Naive thymus-derived CD4-positive, alpha-beta T cell (primary cell): ENCODE results near the gene SOX1. TPM values are rescaled to one million over a fixed set of nuclear protein-coding genes. Genes with fewer than 3 reads are reported as not detected.

Source experiments
- ATAC-seq: fragments of 150-1000 bp; cut with Tn5 transposase; 2 replicates; pipeline ENCODE4 v1.10.0; 2021; ENCODE audit warnings: mild to moderate bottlenecking, moderate library complexity
- CTCF ChIA-PET: fragments of 350-600 bp; sonication (Branson Sonifier 250); formaldehyde crosslinking; loops from one replicate; lab custom pipeline; 2021; ENCODE audit warnings: antibody characterized with exemption; lab: Charles Lee
- POLR2A ChIA-PET: fragments of 350-600 bp; sonication (Branson Sonifier 250); formaldehyde crosslinking; loops from one replicate; lab custom pipeline; 2021; ENCODE audit warnings: antibody characterized with exemption, inconsistent platforms; lab: Charles Lee
- DNase-seq, 9 donors: peaks; one replicate each; pipeline versions ENCODE4 v3.0.0 to v3.0.0-alpha.2; 2020 to 2022; ENCODE audit warnings: mixed read lengths in 1 of 9
- H3K27ac ChIP-seq: one replicate; pipeline ENCODE4 v1.7.0; 2013; ENCODE audit warnings: mild to moderate bottlenecking, low read depth, low read length, moderate library complexity
- H3K27me3 ChIP-seq, 2 donors: one replicate each; pipeline ENCODE4 v1.7.0; 2013; ENCODE audit warnings: low read length in 2 of 2, mild to moderate bottlenecking in 2 of 2, moderate library complexity in 2 of 2; ENCODE audit not compliant: control insufficient read depth in 2 of 2, insufficient read depth in 2 of 2
- H3K36me3 ChIP-seq, 3 experiments: 1 replicate in 2 of 3; 2 replicates in 1 of 3; pipeline ENCODE4 v1.7.0; 2013; ENCODE audit warnings: low read length in 3 of 3, mild to moderate bottlenecking in 3 of 3, moderate library complexity in 1 of 3; ENCODE audit not compliant: insufficient read depth in 3 of 3, control insufficient read depth in 2 of 3
- H3K4me1 ChIP-seq, 2 donors: one replicate each; pipeline ENCODE4 v1.7.0; 2013; ENCODE audit warnings: low read length in 2 of 2, mild to moderate bottlenecking in 2 of 2, moderate library complexity in 1 of 2; ENCODE audit not compliant: control insufficient read depth in 2 of 2, insufficient read depth in 2 of 2
- H3K4me3 ChIP-seq: 2 replicates; pipeline ENCODE4 v1.7.0; 2013; ENCODE audit warnings: mild to moderate bottlenecking, low read length
- H3K9me3 ChIP-seq, 3 experiments: 1 replicate in 2 of 3; 2 replicates in 1 of 3; pipeline ENCODE4 v1.7.0; 2013; ENCODE audit warnings: low read length in 3 of 3; ENCODE audit not compliant: control insufficient read depth in 2 of 3
- H3K27ac Mint-ChIP-seq, 9 donors: one replicate each; pipeline ENCODE4 v1.8.0; 2020 to 2022; ENCODE audit warnings: mixed read lengths in 9 of 9, mild to moderate bottlenecking in 8 of 9, moderate library complexity in 5 of 9, inconsistent platforms in 2 of 9
- H3K27me3 Mint-ChIP-seq, 5 donors: one replicate each; pipeline ENCODE4 v1.8.0; 2021 to 2022; ENCODE audit warnings: mixed read lengths in 5 of 5, mild to moderate bottlenecking in 1 of 5
- H3K36me3 Mint-ChIP-seq, 5 donors: one replicate each; pipeline ENCODE4 v1.8.0; 2020 to 2022; ENCODE audit warnings: mixed read lengths in 5 of 5, mild to moderate bottlenecking in 3 of 5, inconsistent platforms in 1 of 5
- H3K4me1 Mint-ChIP-seq, 7 donors: one replicate each; pipeline ENCODE4 v1.8.0; 2020 to 2022; ENCODE audit warnings: mixed read lengths in 7 of 7, mild to moderate bottlenecking in 3 of 7, inconsistent platforms in 1 of 7
- H3K4me3 Mint-ChIP-seq, 10 donors: one replicate each; pipeline ENCODE4 v1.8.0; 2020 to 2022; ENCODE audit warnings: mild to moderate bottlenecking in 10 of 10, mixed read lengths in 10 of 10, moderate library complexity in 6 of 10, inconsistent platforms in 2 of 10
- H3K9me3 Mint-ChIP-seq, 11 donors: one replicate each; pipeline ENCODE4 v1.8.0; 2020 to 2022; ENCODE audit warnings: mixed read lengths in 11 of 11, mild to moderate bottlenecking in 4 of 11, inconsistent platforms in 1 of 11, moderate library complexity in 1 of 11
- intact Hi-C, 2 donors: fragments of 100-400 bp; cut with micrococcal nuclease; formaldehyde crosslinking; loops; one replicate each; pipeline ENCODE4 v1.15.1; 2023
- polyA plus RNA-seq, 2 donors: library from polyadenylated mRNA; unstranded; fragments of 300-500 nt; fragmentation: Illumina TruSeq; gene quantifications; one replicate each; pipeline ENCODE4 v1.2.3, GENCODE V29; 2021
- total RNA-seq, 6 experiments: library from RNA in 5 of 6; stranded (reverse) in 5 of 6; gene quantifications; 1 replicate in 5 of 6; 2 replicates in 1 of 6; pipeline ENCODE4 v1.2.3 and lab custom pipeline; 2021 to 2026

Gene SOX1
- total and polyA plus RNA-seq, 7 experiments from 2014 or later, result not detected

DNA sequence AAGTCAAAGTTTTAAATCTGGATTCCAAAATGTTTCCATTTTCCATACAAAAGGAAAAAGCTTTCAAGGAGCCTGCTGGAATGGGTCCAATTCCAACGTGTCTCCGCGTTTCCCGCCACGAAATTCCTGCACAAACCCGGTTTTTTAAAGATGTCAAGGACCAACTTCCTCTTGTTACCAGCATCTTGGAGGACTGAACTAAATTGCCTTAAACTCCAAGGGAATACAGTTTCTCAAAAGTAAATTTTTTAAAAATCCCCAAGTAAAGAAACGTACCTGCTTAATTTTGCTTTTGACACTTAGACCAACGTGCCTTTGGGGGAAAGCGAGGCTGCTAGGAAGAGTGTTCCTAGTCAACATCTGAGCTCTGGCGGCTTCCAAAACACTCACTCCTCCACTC, 12.3 kb upstream of the SOX1 start:
- Histone ChIP-seq H3K27ac (no peak overlapping the region), H3K27me3 (peaks cover 3 to 7% of the 10 kb centered on the region in 2 donors), H3K36me3 (no peaks in the 10 kb centered on the region), H3K4me1 (no peaks in the 10 kb centered on the region), H3K4me3 (no peak overlapping the region), H3K9me3 (no peaks in the 10 kb centered on the region)
- ATAC-seq (no peak), DNase-seq (no peak)
- H3K4me3 Mint-ChIP-seq, result peak overlapping the region in 1 of 10 donors; percentile 15
- peak overlapping the region in 2 of 9 donors; percentile 46 to 77 for H3K27ac Mint-ChIP-seq
- intact Hi-C loops, result no loop called here
- H3K4me1 Mint-ChIP-seq, result peaks cover 0 to 11% (median 6%) of the 10 kb centered on the region in 7 donors
- H3K36me3 Mint-ChIP-seq, result peaks cover 0 to 9% (median 2%) of the 10 kb centered on the region in 5 donors
- H3K9me3 Mint-ChIP-seq, result peaks cover 0 to 26% (median 6%) of the 10 kb centered on the region in 11 donors
- ChIA-PET POLR2A (no interaction called here), CTCF (no interaction called here)
- peaks cover 59 to 81% (median 66%) of the 10 kb centered on the region in 5 donors for H3K27me3 Mint-ChIP-seq

- Histone ChIP-seq H3K27me3 (peaks cover 3 to 8% of the 10 kb centered on the region in 2 donors), H3K27ac (no peak overlapping the region), H3K4me3 (no peak overlapping the region), H3K36me3 (no peaks in the 10 kb centered on the region), H3K4me1 (no peaks in the 10 kb centered on the region), H3K9me3 (no peaks in the 10 kb centered on the region)
- intact Hi-C loops, result no loop called here
- Mint-ChIP-seq H3K4me3 (peak overlapping the region in 3 of 10 donors; percentile 15 to 65 (median 21)), H3K9me3 (peaks cover 0 to 24% (median 6%) of the 10 kb centered on the region in 11 donors), H3K27ac (peak overlapping the region in 2 of 9 donors; percentile 46 to 77), H3K36me3 (peaks cover 0 to 6% (median 2%) of the 10 kb centered on the region in 5 donors), H3K27me3 (peaks cover 62 to 85% (median 69%) of the 10 kb centered on the region in 5 donors), H3K4me1 (peaks cover 0 to 11% (median 6%) of the 10 kb centered on the region in 7 donors)
- ChIA-PET CTCF (no interaction called here), POLR2A (no interaction called here)
- DNase-seq (no peak), ATAC-seq (no peak)
These were observed 11.7 kb upstream of the SOX1 start for GRCh38 chr13:112055036-112055914.

GRCh38 chr13:112055915-112056269, 11.1 kb upstream of the SOX1 start:
- no peaks in the 10 kb centered on the region for H3K9me3 ChIP-seq
- no peak for ATAC-seq
- H3K27me3 ChIP-seq, result peaks cover 3 to 12% of the 10 kb centered on the region in 2 donors
- H3K4me3 ChIP-seq, result no peak overlapping the region
- no peak overlapping the region for H3K27ac ChIP-seq
- H3K27ac Mint-ChIP-seq, result peak overlapping the region in 1 of 9 donors; percentile 55
- ChIA-PET CTCF (no interaction called here), POLR2A (no interaction called here)
- H3K36me3 Mint-ChIP-seq, result peaks cover 0 to 11% (median 2%) of the 10 kb centered on the region in 5 donors
- no peak overlapping the region for H3K4me3 Mint-ChIP-seq
- no peaks in the 10 kb centered on the region for H3K36me3 ChIP-seq
- peaks cover 0 to 28% (median 4%) of the 10 kb centered on the region in 11 donors for H3K9me3 Mint-ChIP-seq
- H3K27me3 Mint-ChIP-seq, result peaks cover 62 to 85% (median 69%) of the 10 kb centered on the region in 5 donors
- peaks cover 0 to 16% (median 6%) of the 10 kb centered on the region in 7 donors for H3K4me1 Mint-ChIP-seq
- no peaks in the 10 kb centered on the region for H3K4me1 ChIP-seq
- DNase-seq, result no peak
- intact Hi-C loops, result no loop called here

GRCh38 chr13:112056284-112056727, 10.6 kb upstream of the SOX1 start:
- H3K27ac ChIP-seq, result no peak overlapping the region
- ATAC-seq (no peak), DNase-seq (no peak)
- H3K27me3 Mint-ChIP-seq, result peaks cover 60 to 86% (median 64%) of the 10 kb centered on the region in 5 donors
- peaks cover 0 to 16% (median 6%) of the 10 kb centered on the region in 7 donors for H3K4me1 Mint-ChIP-seq
- no peaks in the 10 kb centered on the region for H3K36me3 ChIP-seq
- peaks cover 0 to 12% (median 2%) of the 10 kb centered on the region in 5 donors for H3K36me3 Mint-ChIP-seq
- no peaks in the 10 kb centered on the region for H3K9me3 ChIP-seq
- intact Hi-C loops, result no loop called here
- H3K27me3 ChIP-seq, result peaks cover 3 to 12% of the 10 kb centered on the region in 2 donors
- no peaks in the 10 kb centered on the region for H3K4me1 ChIP-seq
- ChIA-PET CTCF (no interaction called here), POLR2A (no interaction called here)
- H3K4me3 ChIP-seq, result no peak overlapping the region
- H3K4me3 Mint-ChIP-seq, result peak overlapping the region in 1 of 10 donors; percentile 37
- H3K27ac Mint-ChIP-seq, result peak overlapping the region in 1 of 9 donors; percentile 55
- peaks cover 0 to 28% (median 4%) of the 10 kb centered on the region in 11 donors for H3K9me3 Mint-ChIP-seq

DNA sequence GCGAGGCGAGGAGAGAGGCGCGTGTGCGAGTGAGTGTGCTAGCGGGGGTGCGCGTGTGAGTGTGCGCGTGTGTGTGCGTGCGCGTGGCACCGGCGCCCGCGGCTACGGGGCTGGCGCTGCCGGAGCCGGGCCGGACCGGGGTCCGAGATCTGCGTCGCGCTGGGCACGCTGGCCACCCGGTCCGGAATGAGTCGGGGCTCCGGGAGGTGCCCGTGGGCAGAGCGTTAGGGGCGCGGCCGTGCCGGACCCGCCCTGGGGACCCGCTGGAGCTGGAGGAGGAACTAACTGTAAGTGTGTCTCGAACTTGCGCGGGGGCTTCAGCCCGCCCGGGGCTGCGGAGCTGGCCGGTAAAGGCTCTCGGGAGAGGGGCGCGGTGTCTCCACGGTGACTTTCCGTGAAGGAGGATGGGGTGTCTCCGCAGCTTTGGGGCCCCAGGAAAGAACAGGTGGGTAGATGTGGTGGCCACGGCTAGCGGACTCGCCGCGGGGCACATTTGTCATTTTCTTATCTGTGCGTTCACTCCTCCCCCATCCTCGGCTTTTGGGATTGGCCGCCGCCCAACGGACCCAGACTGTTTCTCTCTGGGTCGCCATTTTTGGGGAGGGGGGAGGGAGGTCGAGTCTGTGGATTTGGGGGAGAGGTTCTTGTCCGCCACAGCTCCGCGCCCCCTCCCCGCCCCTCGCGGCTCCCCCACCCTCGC, 10.1 kb upstream of the SOX1 start:
- Mint-ChIP-seq H3K27me3 (peaks cover 58 to 87% (median 63%) of the 10 kb centered on the region in 5 donors), H3K4me1 (peaks cover 0 to 16% (median 9%) of the 10 kb centered on the region in 7 donors), H3K4me3 (peak overlapping the region in 2 of 10 donors; percentile 11 to 37), H3K27ac (peak overlapping the region in 1 of 9 donors; percentile 55), H3K9me3 (peaks cover 0 to 30% (median 4%) of the 10 kb centered on the region in 11 donors), H3K36me3 (peaks cover 0 to 12% (median 2%) of the 10 kb centered on the region in 5 donors)
- Histone ChIP-seq H3K9me3 (no peaks in the 10 kb centered on the region), H3K36me3 (no peaks in the 10 kb centered on the region), H3K4me1 (no peaks in the 10 kb centered on the region), H3K4me3 (no peak overlapping the region), H3K27me3 (peaks cover 5 to 14% of the 10 kb centered on the region in 2 donors), H3K27ac (no peak overlapping the region)
- intact Hi-C loops, result no loop called here
- ChIA-PET CTCF (no interaction called here), POLR2A (no interaction called here)
- DNase-seq, result no peak
- ATAC-seq, result no peak

GRCh38 chr13:112057439-112057735, 9.6 kb upstream of the SOX1 start:
- H3K4me3 ChIP-seq, result no peak overlapping the region
- no peaks in the 10 kb centered on the region for H3K4me1 ChIP-seq
- ChIA-PET CTCF (no interaction called here), POLR2A (no interaction called here)
- no peak for ATAC-seq
- peaks cover 8 to 18% of the 10 kb centered on the region in 2 donors for H3K27me3 ChIP-seq
- H3K36me3 ChIP-seq, result no peaks in the 10 kb centered on the region
- H3K9me3 ChIP-seq, result no peaks in the 10 kb centered on the region
- no peak overlapping the region for H3K27ac Mint-ChIP-seq
- H3K27me3 Mint-ChIP-seq, result peaks cover 58 to 87% (median 61%) of the 10 kb centered on the region in 5 donors
- intact Hi-C loops, result no loop called here
- H3K27ac ChIP-seq, result no peak overlapping the region
- H3K4me3 Mint-ChIP-seq, result peak overlapping the region in 2 of 10 donors; percentile 11 to 37
- no peak for DNase-seq
- peaks cover 0 to 28% (median 4%) of the 10 kb centered on the region in 11 donors for H3K9me3 Mint-ChIP-seq
- peaks cover 0 to 12% (median 4%) of the 10 kb centered on the region in 5 donors for H3K36me3 Mint-ChIP-seq
- peaks cover 0 to 16% (median 11%) of the 10 kb centered on the region in 7 donors for H3K4me1 Mint-ChIP-seq
